HCT116 (cell line): Measurements from ENCODE around the gene TMEM269. TPM values are rescaled to one million over a fixed set of nuclear protein-coding genes. Genes with fewer than 3 reads are reported as not detected.

ENCODE experiments used
- ATAC-seq: fragments of 200-7000 bp; cut with Tn5 transposase; 2 replicates; pipeline ENCODE4 v1.9.1; 2020; ENCODE audit warnings: mild to moderate bottlenecking, moderate library complexity
- BruUV-seq: library from RNA; stranded (reverse); fragments of 400-500 nt; replicated peaks from 2 replicates; lab custom pipeline; 2021; lab: Mats Ljungman, UMichigan
- CTCF ChIA-PET: fragments of 300-600 bp; sonication (Branson Sonifier 250); formaldehyde crosslinking; loops from one replicate; lab custom pipeline; 2021; ENCODE audit warnings: antibody characterized with exemption; lab: Charles Lee
- POLR2A ChIA-PET: fragments of 300-600, 350-600 bp; sonication (Branson Sonifier 250); formaldehyde crosslinking; loops from one replicate; lab custom pipeline; 2021; ENCODE audit warnings: antibody characterized with exemption; lab: Charles Lee
- RAD21 ChIA-PET, 2 experiments: fragments of 300-600 bp; sonication (Branson Sonifier 250); formaldehyde crosslinking; loops; one replicate each; lab custom pipeline; 2023; ENCODE audit warnings: low total read pairs in 2 of 2; ENCODE audit not compliant: uncharacterized antibody in 2 of 2, unreplicated experiment in 2 of 2, low non-redundant PET in 1 of 2; lab: Charles Lee
- DNase-seq: peaks from one replicate; pipeline ENCODE4 v3.0.0-alpha.2; 2010; ENCODE audit warnings: low read depth, low spot score
- H2AFZ ChIP-seq: fragments of 200-600 bp; shearing (Covaris generic), sonication (generic); 2 replicates; pipeline ENCODE4 v1.6.1; 2017; ENCODE audit warnings: low read depth, mixed run types, mixed read lengths, antibody characterized with exemption, low read length; ENCODE audit not compliant: poor library complexity, severe bottlenecking
- H3K27ac ChIP-seq: 2 replicates; pipeline ENCODE4 v1.5.1; 2012; ENCODE audit warnings: low read depth, low read length
- H3K27me3 ChIP-seq: fragments of 200-600 bp; sonication (generic); 2 replicates; pipeline ENCODE4 v1.6.1; 2016; ENCODE audit warnings: mixed run types, low read length, mixed read lengths; ENCODE audit not compliant: insufficient read depth
- H3K36me3 ChIP-seq, 2 experiments: fragments of 200-500 bp in 1 of 2; fragments of 200-600 bp in 1 of 2; sonication (Bioruptor generic) in 1 of 2; sonication (generic) in 1 of 2; 2 replicates each; pipeline versions ENCODE4 v1.5.1 to v1.6.1; 2014 to 2016; ENCODE audit warnings: low read length in 2 of 2, inconsistent platforms in 1 of 2, mixed read lengths in 1 of 2, mixed run types in 1 of 2; ENCODE audit not compliant: insufficient read depth in 2 of 2, control insufficient read depth in 1 of 2
- H3K4me1 ChIP-seq, 2 experiments: fragments of 200-600 bp in 1 of 2; sonication (generic) in 1 of 2; 2 replicates each; pipeline versions ENCODE4 v1.5.1 to v1.6.1; 2012 to 2017; ENCODE audit warnings: low read length in 2 of 2, inconsistent platforms in 1 of 2, mild to moderate bottlenecking in 1 of 2, mixed read lengths in 1 of 2, mixed run types in 1 of 2, moderate library complexity in 1 of 2; ENCODE audit not compliant: insufficient read depth in 2 of 2, control insufficient read depth in 1 of 2
- H3K4me2 ChIP-seq: fragments of 200-600 bp; sonication (generic); 2 replicates; pipeline ENCODE4 v1.6.1; 2017; ENCODE audit warnings: mixed run types, low read length, mixed read lengths
- H3K4me3 ChIP-seq, 2 experiments: fragments of 200-600 bp in 1 of 2; sonication (generic) in 1 of 2; replicated peaks in 1 of 2; 2 replicates each; pipeline ENCODE4 v1.5.1; 2011 to 2016; ENCODE audit warnings: low read length in 2 of 2, control low read depth in 1 of 2, low read depth in 1 of 2, mild to moderate bottlenecking in 1 of 2, mixed read lengths in 1 of 2, mixed run types in 1 of 2
- H3K79me2 ChIP-seq: fragments of 200-600 bp; sonication (generic); 2 replicates; pipeline ENCODE4 v1.6.1; 2017; ENCODE audit warnings: mild to moderate bottlenecking, mixed run types, low read length, moderate library complexity, mixed read lengths; ENCODE audit not compliant: insufficient read depth
- H3K9ac ChIP-seq: fragments of 200-600 bp; sonication (generic); 2 replicates; pipeline ENCODE4 v1.6.1; 2016; ENCODE audit warnings: low read length, mixed read lengths
- H3K9me2 ChIP-seq: fragments of 200-600 bp; sonication (generic), shearing (Covaris generic); 2 replicates; pipeline ENCODE4 v1.6.1; 2017; ENCODE audit warnings: mixed run types, mild to moderate bottlenecking, moderate library complexity; ENCODE audit not compliant: insufficient read depth
- H3K9me3 ChIP-seq, 2 experiments: fragments of 200-500 bp in 1 of 2; fragments of 200-600 bp in 1 of 2; sonication (Bioruptor generic) in 1 of 2; sonication (generic) in 1 of 2; 2 replicates each; pipeline ENCODE4 v1.6.1; 2014 to 2017; ENCODE audit warnings: low read length in 2 of 2, mixed read lengths in 2 of 2, inconsistent platforms in 1 of 2, low read depth in 1 of 2, mild to moderate bottlenecking in 1 of 2, mixed run types in 1 of 2, moderate library complexity in 1 of 2; ENCODE audit not compliant: control insufficient read depth in 1 of 2, insufficient read depth in 1 of 2
- H4K20me1 ChIP-seq: fragments of 200-600 bp; sonication (generic), shearing (Covaris generic); 2 replicates; pipeline ENCODE4 v1.6.1; 2017; ENCODE audit warnings: mixed run types, mild to moderate bottlenecking, moderate library complexity; ENCODE audit not compliant: insufficient read depth
- CBX3 ChIP-seq: IDR thresholded peaks from 2 replicates; pipeline ENCODE4 v1.6.1; 2012; ENCODE audit warnings: low read depth
- EGR1 ChIP-seq: IDR thresholded peaks from 2 replicates; pipeline ENCODE4 v1.6.1; 2012; ENCODE audit warnings: low read depth
- ELF1 ChIP-seq: IDR thresholded peaks from 2 replicates; pipeline ENCODE4 v1.6.1; 2012; ENCODE audit warnings: low read depth, borderline replicate concordance
- EZH2phosphoT487 ChIP-seq: fragments of 200-600 bp; IDR thresholded peaks from 2 replicates; pipeline ENCODE4 v1.6.1; 2018; ENCODE audit warnings: antibody characterized with exemption, borderline replicate concordance
- FOSL1 ChIP-seq: IDR thresholded peaks from 2 replicates; pipeline ENCODE4 v1.6.1; 2012; ENCODE audit warnings: low read depth
- JUND ChIP-seq: IDR thresholded peaks from 2 replicates; pipeline ENCODE4 v1.6.1; 2012
- POLR2AphosphoS5 ChIP-seq: IDR thresholded peaks from 2 replicates; pipeline ENCODE4 v1.6.1; 2011; ENCODE audit warnings: mild to moderate bottlenecking, low read depth, low read length, moderate library complexity
- RAD21 ChIP-seq: IDR thresholded peaks from 2 replicates; pipeline ENCODE4 v1.6.1; 2012; ENCODE audit warnings: low read depth, mild to moderate bottlenecking
- SIN3A ChIP-seq: IDR thresholded peaks from 2 replicates; pipeline ENCODE4 v1.6.1; 2012; ENCODE audit warnings: low read depth
- SP1 ChIP-seq: IDR thresholded peaks from 2 replicates; pipeline ENCODE4 v1.6.1; 2012; ENCODE audit warnings: low read depth
- SRF ChIP-seq: IDR thresholded peaks from 2 replicates; pipeline ENCODE4 v1.6.1; 2012; ENCODE audit warnings: low read depth
- ZFX ChIP-seq: fragments of 450-650 bp; IDR thresholded peaks from 2 replicates; pipeline ENCODE4 v1.6.1; 2017
- ZNF274 ChIP-seq: fragments of 200-500 bp; sonication (Bioruptor generic); IDR thresholded peaks from 2 replicates; pipeline ENCODE4 v1.6.1; 2014; ENCODE audit warnings: mild to moderate bottlenecking, low read depth, low read length, inconsistent platforms
- intact Hi-C: fragments of 100-400 bp; cut with micrococcal nuclease; formaldehyde crosslinking; loops from 2 replicates; pipeline ENCODE4 v1.10.0; 2022
- total RNA-seq: library from RNA; stranded (reverse); gene quantifications from one replicate; pipeline ENCODE4 v1.2.1, GENCODE V29; 2021; ENCODE audit not compliant: unreplicated experiment
- TF ChIP-seq, protein P1 (sequence below): IDR thresholded peaks from 2 replicates; pipeline ENCODE4 v1.6.1; 2011; ENCODE audit warnings: mild to moderate bottlenecking, low read length, moderate library complexity; ENCODE audit not compliant: insufficient replicate concordance; ENCODE audit errors: extremely low read depth
- TF ChIP-seq, protein P2 (sequence below): IDR thresholded peaks from 2 replicates; pipeline ENCODE4 v1.6.1; 2012
- TF ChIP-seq, protein P3 (sequence below), 3 experiments: fragments of 200-600 bp in 1 of 3; sonication (generic) in 1 of 3; IDR thresholded peaks in 2 of 3; conservative IDR thresholded peaks in 1 of 3; 2 replicates each; pipeline ENCODE4 v1.5.1; 2012 to 2017; ENCODE audit warnings: low read depth in 2 of 3, low read length in 2 of 3, antibody characterized with exemption in 1 of 3, borderline replicate concordance in 1 of 3, control low read depth in 1 of 3, mild to moderate bottlenecking in 1 of 3, mixed read lengths in 1 of 3, mixed run types in 1 of 3, moderate library complexity in 1 of 3; ENCODE audit not compliant: insufficient read depth in 1 of 3

Gene TMEM269
- total RNA-seq, 1 experiment from 2014 or later = 0.34 TPM

DNA sequence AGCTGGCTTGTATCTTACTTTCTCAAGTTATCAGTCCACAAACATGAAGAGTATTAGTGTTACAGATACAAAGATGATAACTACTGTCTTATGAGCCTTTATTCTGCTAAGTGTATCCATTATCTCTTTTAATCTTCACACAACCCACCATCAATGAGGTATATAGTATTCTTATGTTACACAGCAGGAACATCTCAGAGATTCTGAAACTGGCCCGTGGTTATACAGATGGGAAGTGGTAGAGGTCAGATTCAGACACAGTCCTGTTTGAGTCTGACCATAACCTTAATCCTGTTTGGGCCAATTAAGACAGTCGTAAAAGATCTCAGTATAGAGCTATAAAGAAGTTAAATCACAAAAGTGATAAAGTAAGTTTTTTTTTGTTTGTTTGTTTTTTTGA lies 5.1 kb upstream of the TMEM269 start:
- no peak overlapping the region for H3K4me3 ChIP-seq
- H3K9me2 ChIP-seq = no peaks in the 10 kb centered on the region
- H3K9ac ChIP-seq = no peak overlapping the region
- ChIA-PET POLR2A (interaction anchor here (1.0 kb wide), 1 partner anchor 143 kb away, joined by 3 read pairs; no protein-coding TSS in a partner anchor), RAD21 (no interaction called here), CTCF (interaction anchor here (1.3 to 7.1 kb wide), 3 partner anchors 9 to 294 kb away, joined by 3 to 96 read pairs (median 4); no protein-coding TSS in a partner anchor)
- peaks cover 11 to 13% of the 10 kb centered on the region in 2 experiments; a peak in 3 of 4 replicates for H3K36me3 ChIP-seq
- peaks cover 0 to 4% of the 10 kb centered on the region in 2 experiments; a peak in 1 of 4 replicates for H3K4me1 ChIP-seq
- no TSS peak for BruUV-seq
- intact Hi-C loops = no loop called here
- no peak overlapping the region for H3K4me2 ChIP-seq
- H3K27ac ChIP-seq = no peak overlapping the region
- no peak overlapping the region for H2AFZ ChIP-seq
- H4K20me1 ChIP-seq = no peaks in the 10 kb centered on the region
- DNase-seq = no peak
- ATAC-seq = no peak
- no peaks in the 10 kb centered on the region for H3K79me2 ChIP-seq
- TF ChIP-seq POLR2AphosphoS5 (no peak), EGR1 (no peak), CBX3 (no peak), RAD21 (no peak), ZFX (no peak), SRF (no peak), ZNF274 (no peak), FOSL1 (no peak), SIN3A (no peak), EZH2phosphoT487 (no peak), JUND (no peak), SP1 (no peak), ELF1 (no peak)
- TF ChIP-seq, protein P1, sequence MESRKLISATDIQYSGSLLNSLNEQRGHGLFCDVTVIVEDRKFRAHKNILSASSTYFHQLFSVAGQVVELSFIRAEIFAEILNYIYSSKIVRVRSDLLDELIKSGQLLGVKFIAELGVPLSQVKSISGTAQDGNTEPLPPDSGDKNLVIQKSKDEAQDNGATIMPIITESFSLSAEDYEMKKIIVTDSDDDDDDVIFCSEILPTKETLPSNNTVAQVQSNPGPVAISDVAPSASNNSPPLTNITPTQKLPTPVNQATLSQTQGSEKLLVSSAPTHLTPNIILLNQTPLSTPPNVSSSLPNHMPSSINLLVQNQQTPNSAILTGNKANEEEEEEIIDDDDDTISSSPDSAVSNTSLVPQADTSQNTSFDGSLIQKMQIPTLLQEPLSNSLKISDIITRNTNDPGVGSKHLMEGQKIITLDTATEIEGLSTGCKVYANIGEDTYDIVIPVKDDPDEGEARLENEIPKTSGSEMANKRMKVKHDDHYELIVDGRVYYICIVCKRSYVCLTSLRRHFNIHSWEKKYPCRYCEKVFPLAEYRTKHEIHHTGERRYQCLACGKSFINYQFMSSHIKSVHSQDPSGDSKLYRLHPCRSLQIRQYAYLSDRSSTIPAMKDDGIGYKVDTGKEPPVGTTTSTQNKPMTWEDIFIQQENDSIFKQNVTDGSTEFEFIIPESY = no peak
- TF ChIP-seq, protein P2, sequence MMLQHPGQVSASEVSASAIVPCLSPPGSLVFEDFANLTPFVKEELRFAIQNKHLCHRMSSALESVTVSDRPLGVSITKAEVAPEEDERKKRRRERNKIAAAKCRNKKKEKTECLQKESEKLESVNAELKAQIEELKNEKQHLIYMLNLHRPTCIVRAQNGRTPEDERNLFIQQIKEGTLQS = no peak
- TF ChIP-seq, protein P3, sequence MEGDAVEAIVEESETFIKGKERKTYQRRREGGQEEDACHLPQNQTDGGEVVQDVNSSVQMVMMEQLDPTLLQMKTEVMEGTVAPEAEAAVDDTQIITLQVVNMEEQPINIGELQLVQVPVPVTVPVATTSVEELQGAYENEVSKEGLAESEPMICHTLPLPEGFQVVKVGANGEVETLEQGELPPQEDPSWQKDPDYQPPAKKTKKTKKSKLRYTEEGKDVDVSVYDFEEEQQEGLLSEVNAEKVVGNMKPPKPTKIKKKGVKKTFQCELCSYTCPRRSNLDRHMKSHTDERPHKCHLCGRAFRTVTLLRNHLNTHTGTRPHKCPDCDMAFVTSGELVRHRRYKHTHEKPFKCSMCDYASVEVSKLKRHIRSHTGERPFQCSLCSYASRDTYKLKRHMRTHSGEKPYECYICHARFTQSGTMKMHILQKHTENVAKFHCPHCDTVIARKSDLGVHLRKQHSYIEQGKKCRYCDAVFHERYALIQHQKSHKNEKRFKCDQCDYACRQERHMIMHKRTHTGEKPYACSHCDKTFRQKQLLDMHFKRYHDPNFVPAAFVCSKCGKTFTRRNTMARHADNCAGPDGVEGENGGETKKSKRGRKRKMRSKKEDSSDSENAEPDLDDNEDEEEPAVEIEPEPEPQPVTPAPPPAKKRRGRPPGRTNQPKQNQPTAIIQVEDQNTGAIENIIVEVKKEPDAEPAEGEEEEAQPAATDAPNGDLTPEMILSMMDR (IDR thresholded peaks at IDR 0.05 in 2 of 3, conservative IDR thresholded peaks at IDR 0.05 in 1 of 3; ENCODE audit: borderline replicate concordance in 1 of 3, insufficient read depth in 1 of 3, low read depth in 2 of 3, low read length in 2 of 3) = no peak
- no peaks in the 10 kb centered on the region for H3K9me3 ChIP-seq
- H3K27me3 ChIP-seq = no peaks in the 10 kb centered on the region
